GM20431 (cell line): ENCODE measurements around the gene RASA1.

Source experiments
- in situ Hi-C: fragments of 300-500 bp; cut with MseI, MboI; formaldehyde crosslinking; loops from one replicate; pipeline ENCODE4 v1.15.0; 2020; ENCODE audit warnings: low sequenced_read_pairs; ENCODE audit not compliant: unreplicated experiment

Gene RASA1

DNA sequence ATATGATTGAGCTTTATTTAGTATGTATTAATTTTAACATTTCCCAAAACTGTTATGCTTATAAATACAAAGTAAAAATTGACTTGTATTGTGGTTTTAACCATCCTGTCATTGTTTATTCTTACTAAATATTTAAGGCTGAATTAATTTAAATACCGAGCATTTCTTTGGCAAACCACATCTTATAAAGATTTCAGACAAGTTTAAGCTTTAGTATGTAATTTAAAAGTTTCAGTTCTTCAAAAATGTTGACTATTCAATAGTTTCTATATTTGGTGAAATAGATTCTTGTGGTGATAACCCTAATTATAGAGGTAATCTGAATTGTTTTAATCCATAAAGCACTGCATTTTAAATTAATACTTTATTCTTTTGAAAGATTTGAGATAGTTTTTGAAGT lies 79.6 kb downstream of the RASA1 start:
- in situ Hi-C loops = no loop called here

DNA sequence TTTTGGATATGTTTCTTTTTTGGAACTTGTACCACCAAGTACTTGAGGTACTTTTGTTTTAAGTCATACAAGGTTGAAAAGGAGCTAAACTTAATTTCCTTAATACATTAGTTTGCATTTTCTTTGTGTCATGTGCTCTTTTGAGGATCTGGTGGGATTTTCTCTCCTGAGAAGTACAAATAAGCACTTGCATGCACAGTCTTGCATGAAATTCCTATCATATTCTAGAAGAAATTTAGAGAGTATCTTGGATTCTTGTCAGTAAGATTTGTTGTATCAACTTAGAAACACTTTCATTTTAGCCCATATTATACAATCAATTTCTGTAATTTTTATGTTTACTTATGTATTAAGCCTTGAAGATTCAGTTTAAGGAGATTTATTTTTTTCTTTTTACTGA lies 80.2 kb downstream of the RASA1 start:
- in situ Hi-C loops = no loop called here

GRCh38 chr5:87354496-87354895 lies 86.8 kb downstream of the RASA1 start:
- in situ Hi-C loops = no loop called here

- in situ Hi-C loops = no loop called here
These were observed 91.4 kb downstream of the RASA1 start for GRCh38 chr5:87359106-87359505.

DNA sequence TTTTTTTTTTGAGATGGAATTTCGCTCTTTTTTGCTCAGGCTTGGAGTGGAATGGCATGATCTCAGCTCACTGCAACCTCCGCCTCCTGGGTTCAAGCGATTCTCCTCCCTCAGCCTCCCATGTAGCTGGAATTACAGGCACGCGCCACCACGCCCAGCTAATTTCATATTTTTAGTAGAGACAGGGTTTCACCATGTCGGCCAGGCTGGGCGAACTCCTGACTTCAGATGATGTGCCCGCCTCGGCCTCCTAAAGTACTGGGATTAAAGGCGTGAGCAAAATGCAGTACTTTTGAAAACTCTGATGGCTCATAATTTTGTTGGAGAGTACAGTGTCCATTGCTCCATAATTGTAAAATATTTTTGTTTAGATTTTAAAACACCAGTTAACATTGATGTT lies 92.4 kb downstream of the RASA1 start:
- in situ Hi-C loops = no loop called here

GRCh38 chr5:87361031-87361445 lies 93.4 kb downstream of the RASA1 start:
- in situ Hi-C loops = no loop called here

DNA sequence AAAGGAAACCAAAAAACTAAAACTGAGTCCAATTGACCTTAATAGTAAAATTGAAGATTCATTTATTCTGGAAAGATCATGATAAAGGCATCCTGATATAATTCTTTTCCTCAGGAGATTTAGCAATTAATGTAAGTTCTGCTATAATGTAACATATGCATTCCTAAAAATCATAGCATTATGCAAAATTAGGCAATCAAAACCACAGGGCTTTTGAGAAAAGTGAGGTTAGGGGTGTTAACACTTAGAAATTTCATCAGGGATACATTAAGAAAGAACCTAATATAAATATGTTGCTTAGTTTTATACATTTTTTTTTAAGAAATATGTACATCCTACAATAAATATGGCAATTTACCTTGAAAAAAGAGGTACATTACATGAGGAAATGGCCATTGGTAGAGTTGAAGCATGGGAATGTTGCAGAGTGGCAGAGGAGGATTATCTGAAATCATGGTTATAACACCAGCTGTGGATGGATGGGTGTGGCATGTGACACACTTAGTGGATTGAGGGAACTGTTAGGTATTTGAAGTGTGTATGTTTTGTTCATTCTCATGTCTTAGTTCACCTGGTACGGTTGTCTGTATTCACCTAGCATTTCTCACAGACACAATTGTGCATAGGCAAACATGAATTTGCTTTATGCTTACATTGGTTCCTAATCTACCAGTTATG lies 94.0 kb downstream of the RASA1 start:
- in situ Hi-C loops = no loop called here

DNA sequence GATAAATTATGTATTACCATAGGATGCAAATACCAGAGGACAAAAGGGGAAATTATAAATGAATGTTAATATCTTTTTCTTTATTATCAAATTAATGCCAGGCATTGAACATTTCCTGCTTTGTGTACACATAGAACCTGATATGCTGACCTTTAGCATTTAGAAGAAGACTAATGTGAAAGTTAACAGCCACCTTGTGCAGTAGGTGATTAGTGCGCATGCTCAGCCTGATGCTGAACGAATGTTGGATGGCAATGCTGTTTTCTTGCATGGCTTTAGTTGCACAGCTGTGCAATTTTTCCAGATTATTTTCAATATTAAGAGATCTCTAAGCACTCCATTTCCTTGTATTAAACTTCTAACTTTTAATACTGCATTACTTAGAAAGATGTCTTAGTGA lies 99.6 kb downstream of the RASA1 start:
- in situ Hi-C loops = no loop called here

- in situ Hi-C loops = no loop called here
These were observed 100.9 kb downstream of the RASA1 start for GRCh38 chr5:87368601-87369000.

DNA sequence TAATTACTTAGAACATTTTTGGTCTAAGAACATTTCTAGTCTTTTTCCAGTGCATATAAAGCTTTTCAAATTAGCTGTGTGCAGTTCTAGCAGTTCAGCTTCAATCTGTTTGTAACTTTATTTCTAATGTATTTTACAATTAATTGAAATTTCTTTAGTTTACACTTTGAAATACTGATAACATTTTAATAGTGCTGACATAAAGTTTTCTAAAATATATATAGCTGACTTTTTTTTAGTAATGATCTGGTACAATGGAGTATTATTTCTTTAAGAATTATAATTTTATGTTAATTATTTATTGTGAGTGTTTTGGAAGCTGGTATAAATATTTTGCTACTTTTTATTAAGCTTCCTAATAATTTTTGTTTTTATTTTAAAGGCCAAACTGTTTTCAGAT lies 101.7 kb downstream of the RASA1 start:
- in situ Hi-C loops = no loop called here

- in situ Hi-C loops = no loop called here
These were observed 105.0 kb downstream of the RASA1 start for GRCh38 chr5:87372705-87373104.

GRCh38 chr5:87382224-87382623 lies 114.5 kb downstream of the RASA1 start:
- in situ Hi-C loops = no loop called here

- in situ Hi-C loops = no loop called here
These were observed 115.5 kb downstream of the RASA1 start for GRCh38 chr5:87383216-87383615.

DNA sequence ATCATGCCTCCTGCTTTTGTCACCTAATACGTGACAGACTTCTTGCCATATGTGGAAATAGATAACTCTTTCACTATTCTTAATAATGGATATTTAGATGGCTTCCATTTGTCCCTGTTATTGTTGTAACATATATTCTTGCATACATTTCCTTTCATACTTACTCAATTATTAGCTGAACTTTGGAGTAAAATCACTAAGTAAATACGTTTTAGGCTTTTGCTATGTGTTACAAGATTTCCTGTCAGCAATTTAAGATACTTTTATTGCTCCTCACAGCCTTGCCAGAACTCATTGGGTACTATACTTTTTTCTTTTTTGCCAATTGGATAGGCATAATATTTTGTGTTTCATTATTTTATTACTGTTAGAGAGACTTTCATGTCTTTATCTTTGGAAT lies 118.1 kb downstream of the RASA1 start:
- in situ Hi-C loops = no loop called here

- in situ Hi-C loops = no loop called here
These were observed 120.4 kb downstream of the RASA1 start for GRCh38 chr5:87388129-87388528.

DNA sequence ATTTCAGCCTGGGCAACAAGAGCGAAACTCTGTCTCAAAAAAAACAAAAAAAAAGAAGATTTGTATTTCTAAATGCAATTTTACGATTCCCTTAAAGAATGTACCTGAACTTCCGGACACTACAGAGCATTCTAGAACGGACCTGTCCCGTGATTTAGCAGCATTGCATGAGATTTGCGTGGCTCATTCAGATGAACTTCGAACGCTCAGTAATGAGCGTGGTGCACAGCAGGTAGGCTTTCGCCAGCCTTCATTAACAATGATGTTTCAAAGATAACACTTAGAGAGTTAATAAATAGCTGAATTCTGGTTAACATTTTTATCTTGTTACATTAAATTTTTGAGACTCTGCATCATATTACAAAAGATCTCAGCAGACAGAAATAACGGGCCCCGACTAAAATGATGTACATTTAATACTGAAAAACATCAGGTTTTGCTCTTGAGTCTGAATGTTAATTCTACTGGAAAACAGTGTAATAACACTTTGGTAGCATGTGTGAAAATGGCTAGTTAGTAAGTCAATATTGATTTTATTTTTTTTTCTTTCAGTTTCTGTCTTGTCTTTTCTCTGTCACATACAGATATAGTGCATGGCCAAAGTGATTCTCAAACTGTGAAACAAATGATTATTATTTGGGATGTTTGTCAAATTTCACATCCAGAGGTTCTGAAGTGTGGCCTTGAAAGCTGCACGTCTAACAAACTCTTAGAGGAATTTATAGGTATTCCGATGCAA lies 121.8 kb downstream of the RASA1 start:
- in situ Hi-C loops = no loop called here

DNA sequence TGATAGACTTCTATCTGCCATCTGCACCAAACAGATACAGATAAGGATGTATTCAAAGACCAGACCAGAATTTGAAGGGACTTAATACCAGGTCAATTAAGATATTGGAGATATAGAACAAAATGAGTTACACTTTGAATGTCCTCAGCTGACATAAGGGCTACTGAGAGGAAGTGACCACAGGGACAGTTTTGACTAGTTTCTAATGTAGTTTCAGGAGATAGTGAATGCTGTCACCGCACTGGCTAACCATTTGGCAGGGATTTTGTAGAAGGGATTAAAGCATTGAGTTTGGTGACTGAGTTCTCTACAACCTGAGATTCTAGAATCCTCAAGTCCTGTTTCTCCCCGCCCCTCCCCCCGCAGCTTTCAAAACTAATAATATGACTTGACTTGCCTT lies 122.4 kb downstream of the RASA1 start:
- in situ Hi-C loops = no loop called here

DNA sequence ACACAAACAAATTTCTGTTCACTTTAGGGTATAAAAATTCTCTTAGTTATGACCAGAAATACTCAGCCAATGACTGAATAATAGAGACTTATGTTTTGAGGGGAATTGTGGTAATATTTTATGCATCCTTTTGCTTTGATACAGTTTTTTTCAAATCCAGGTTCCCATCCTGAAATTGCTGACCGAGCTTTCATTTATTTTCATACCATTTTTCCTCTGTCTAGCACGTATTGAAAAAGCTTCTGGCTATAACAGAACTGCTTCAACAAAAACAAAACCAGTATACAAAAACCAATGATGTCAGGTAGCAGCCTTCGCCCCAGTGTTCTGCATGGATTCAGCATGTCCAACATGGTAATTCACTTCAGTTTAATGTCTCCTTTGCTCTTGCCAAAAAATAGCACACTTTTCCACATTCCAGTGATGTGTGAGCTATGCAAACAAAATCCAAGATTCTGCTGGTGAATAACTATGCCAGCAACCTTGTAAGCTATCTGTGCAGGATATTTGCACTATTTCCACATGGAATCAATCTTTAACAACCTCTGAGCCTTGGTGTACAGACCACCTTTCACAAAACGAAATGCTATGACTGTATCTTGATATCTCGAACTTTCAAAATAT lies 123.0 kb downstream of the RASA1 start:
- in situ Hi-C loops = no loop called here

DNA sequence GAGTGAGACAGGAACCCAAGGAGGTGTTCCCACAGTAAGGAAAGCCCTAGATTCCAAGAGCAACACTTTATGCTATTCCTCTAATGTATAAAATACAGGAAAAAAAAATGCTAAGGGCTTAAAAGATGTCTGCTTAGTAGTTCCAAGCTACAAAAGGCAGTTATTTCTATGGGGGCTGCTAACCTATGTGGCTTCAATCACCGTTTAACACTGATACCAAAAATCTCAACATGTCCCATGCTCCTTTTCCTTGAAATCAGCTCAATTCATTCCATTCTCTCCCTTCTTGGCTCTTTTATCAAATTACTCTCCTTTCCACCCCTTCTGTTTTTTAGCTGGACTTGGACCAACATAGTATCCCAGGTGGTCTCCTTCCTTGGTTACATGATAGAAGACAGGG lies 124.5 kb downstream of the RASA1 start:
- in situ Hi-C loops = no loop called here

- in situ Hi-C loops = no loop called here
These were observed 125.1 kb downstream of the RASA1 start for GRCh38 chr5:87392801-87393200.

GRCh38 chr5:87393331-87393730 lies 125.6 kb downstream of the RASA1 start:
- in situ Hi-C loops = no loop called here
